Endothelial cell of umbilical vein (primary cell): ENCODE data around the gene ZBTB17. TPM values are rescaled to one million over a fixed set of nuclear protein-coding genes. Genes with fewer than 3 reads are reported as not detected.

Experiments used
- BruUV-seq: library from RNA; stranded (reverse); fragments of 400-500 nt; replicated peaks from 2 replicates; lab custom pipeline; 2021; lab: Mats Ljungman, UMichigan
- CTCF ChIA-PET: fragments of 300-600, 350-600 bp; sonication (Branson Sonifier 250); formaldehyde crosslinking; loops from one replicate; lab custom pipeline; 2021; ENCODE audit warnings: antibody characterized with exemption, inconsistent platforms; lab: Charles Lee
- POLR2A ChIA-PET: fragments of 300-600, 350-600 bp; sonication (Branson Sonifier 250); formaldehyde crosslinking; loops from one replicate; lab custom pipeline; 2021; ENCODE audit warnings: antibody characterized with exemption, inconsistent platforms; lab: Charles Lee
- DNase-seq: peaks from one replicate; pipeline ENCODE4 v3.0.0-alpha.2; 2011; ENCODE audit warnings: low read depth, low spot score
- FAIRE-seq: peaks from 2 replicates; lab custom pipeline; 2011; peaks lifted over from hg19 to GRCh38; lab: Jason Lieb, UNC
- H2AFZ ChIP-seq: 2 replicates; pipeline ENCODE4 v1.6.0; 2012; ENCODE audit warnings: low read depth, low read length, control low read depth, inconsistent platforms
- H3K27ac ChIP-seq: 2 replicates; pipeline ENCODE4 v1.5.1; 2011; ENCODE audit warnings: low read depth, mild to moderate bottlenecking, control low read depth, low read length, moderate library complexity; ENCODE audit not compliant: insufficient read depth
- H3K27me3 ChIP-seq, 2 experiments: 2 replicates each; pipeline versions ENCODE4 v1.6.0 to v1.6.1; 2011; ENCODE audit warnings: low read length in 2 of 2, mixed read lengths in 1 of 2; ENCODE audit not compliant: control insufficient read depth in 2 of 2, insufficient read depth in 2 of 2
- H3K36me3 ChIP-seq, 2 experiments: 2 replicates in 1 of 2; 3 replicates in 1 of 2; pipeline ENCODE4 v1.5.1; 2011; ENCODE audit warnings: low read length in 2 of 2, mild to moderate bottlenecking in 1 of 2, moderate library complexity in 1 of 2; ENCODE audit not compliant: control insufficient read depth in 2 of 2, insufficient read depth in 2 of 2; ENCODE audit errors: extremely low read depth in 1 of 2
- H3K4me1 ChIP-seq: 3 replicates; pipeline ENCODE4 v1.5.1; 2011; ENCODE audit warnings: mild to moderate bottlenecking, low read length; ENCODE audit not compliant: control insufficient read depth, insufficient read depth; ENCODE audit errors: extremely low read depth
- H3K4me2 ChIP-seq: 2 replicates; pipeline ENCODE4 v1.6.1; 2011; ENCODE audit warnings: low read length, control low read depth, mixed read lengths; ENCODE audit not compliant: insufficient read depth
- H3K4me3 ChIP-seq, 3 experiments: fragments of 200-600 bp in 1 of 3; sonication (generic), shearing (Covaris generic) in 1 of 3; replicated peaks in 1 of 3; 2 replicates each; pipeline ENCODE4 v1.5.1; 2011 to 2016; ENCODE audit warnings: control low read depth in 3 of 3, low read length in 3 of 3, mild to moderate bottlenecking in 2 of 3, inconsistent platforms in 1 of 3, low read depth in 1 of 3, moderate library complexity in 1 of 3; ENCODE audit not compliant: insufficient read depth in 1 of 3
- H3K79me2 ChIP-seq: 2 replicates; pipeline ENCODE4 v1.6.0; 2012; ENCODE audit warnings: low read length, inconsistent platforms; ENCODE audit not compliant: control insufficient read depth, insufficient read depth
- H3K9ac ChIP-seq: replicated peaks from 2 replicates; pipeline ENCODE3; 2011; ENCODE audit warnings: low read length, control low read depth; ENCODE audit not compliant: insufficient read depth; ENCODE audit errors: extremely low read depth
- H3K9me1 ChIP-seq: replicated peaks from 3 replicates; pipeline ENCODE4 v1.6.0; 2011; ENCODE audit warnings: mild to moderate bottlenecking, low read length; ENCODE audit not compliant: control insufficient read depth, insufficient read depth; ENCODE audit errors: extremely low read depth
- H3K9me3 ChIP-seq: replicated peaks from 2 replicates; pipeline ENCODE4 v1.5.1; 2012; ENCODE audit warnings: low read length, inconsistent platforms; ENCODE audit not compliant: control insufficient read depth, insufficient read depth
- H4K20me1 ChIP-seq: replicated peaks from 2 replicates; pipeline ENCODE3; 2011; ENCODE audit warnings: mild to moderate bottlenecking, low read length; ENCODE audit not compliant: control insufficient read depth, insufficient read depth; ENCODE audit errors: extremely low read depth
- EZH2 ChIP-seq: IDR thresholded peaks from 2 replicates; pipeline ENCODE4 v1.6.1; 2012; ENCODE audit warnings: borderline replicate concordance, low read depth, mild to moderate bottlenecking, moderate library complexity, low read length, inconsistent platforms; ENCODE audit not compliant: severe bottlenecking
- FOS ChIP-seq: IDR thresholded peaks from 2 replicates; pipeline ENCODE4 v1.6.1; 2011; ENCODE audit warnings: mild to moderate bottlenecking, low read length, moderate library complexity, borderline replicate concordance; ENCODE audit not compliant: insufficient read depth
- GATA2 ChIP-seq: IDR thresholded peaks from 2 replicates; pipeline ENCODE4 v1.7.0; 2011; ENCODE audit warnings: low read depth, mild to moderate bottlenecking, moderate library complexity, mixed read lengths, low read length; ENCODE audit not compliant: insufficient read length, insufficient read depth
- MYC ChIP-seq: IDR thresholded peaks from one replicate; pipeline ENCODE4 v1.6.1; 2011; ENCODE audit warnings: mild to moderate bottlenecking, low read depth, low read length
- POLR2A ChIP-seq: IDR thresholded peaks from 2 replicates; pipeline ENCODE4 v1.6.1; 2012; ENCODE audit warnings: low read depth, mild to moderate bottlenecking, control low read depth, low read length
- POLR2AphosphoS5 ChIP-seq: IDR thresholded peaks from 2 replicates; pipeline ENCODE4 v1.6.1; 2012; ENCODE audit warnings: low read depth, mild to moderate bottlenecking, control low read depth, low read length, moderate library complexity; ENCODE audit not compliant: insufficient read depth
- dilution Hi-C: fragments of 300-500 bp; cut with MboI; formaldehyde crosslinking; loops from one replicate; pipeline ENCODE4 v1.15.0; 2019; ENCODE audit warnings: low sequenced_read_pairs; ENCODE audit not compliant: extremely low pct_ligation_motif_present
- intact Hi-C: fragments of 100-400 bp; cut with micrococcal nuclease; formaldehyde crosslinking; loops from one replicate; pipeline ENCODE4 v1.10.0; 2022
- polyA plus RNA-seq, 4 experiments: library from polyadenylated mRNA; depleted of rRNA in 3 of 4; stranded (reverse) in 3 of 4; unstranded in 1 of 4; fragments of >200 nt; gene quantifications; 2 replicates each; pipeline versions ENCODE4 v1.2.1 to v1.2.3, GENCODE V29; 2011 to 2012; ENCODE audit warnings: missing spikeins in 1 of 4
- total RNA-seq: library from RNA; stranded (reverse); gene quantifications from 2 replicates; pipeline ENCODE4 v1.2.3, GENCODE V29; 2021
- TF ChIP-seq, protein P1 (sequence below): IDR thresholded peaks from 2 replicates; pipeline ENCODE4 v1.6.1; 2011; ENCODE audit not compliant: insufficient read depth, insufficient read length
- TF ChIP-seq, protein P2 (sequence below), 2 donors: IDR thresholded peaks; 1 replicate in 1 of 2; 2 replicates in 1 of 2; pipeline ENCODE4 v1.5.1; 2011; ENCODE audit warnings: low read length in 2 of 2, mild to moderate bottlenecking in 2 of 2, moderate library complexity in 2 of 2, control low read depth in 1 of 2, inconsistent platforms in 1 of 2, low read depth in 1 of 2; ENCODE audit not compliant: insufficient read depth in 1 of 2; ENCODE audit errors: extremely low read depth in 1 of 2

Gene ZBTB17
- total and polyA plus RNA-seq, 2 donors (not counting 3 experiments of a cell fraction or from before 2014, with no cell fraction given): 43.9 to 72.7 TPM

DNA sequence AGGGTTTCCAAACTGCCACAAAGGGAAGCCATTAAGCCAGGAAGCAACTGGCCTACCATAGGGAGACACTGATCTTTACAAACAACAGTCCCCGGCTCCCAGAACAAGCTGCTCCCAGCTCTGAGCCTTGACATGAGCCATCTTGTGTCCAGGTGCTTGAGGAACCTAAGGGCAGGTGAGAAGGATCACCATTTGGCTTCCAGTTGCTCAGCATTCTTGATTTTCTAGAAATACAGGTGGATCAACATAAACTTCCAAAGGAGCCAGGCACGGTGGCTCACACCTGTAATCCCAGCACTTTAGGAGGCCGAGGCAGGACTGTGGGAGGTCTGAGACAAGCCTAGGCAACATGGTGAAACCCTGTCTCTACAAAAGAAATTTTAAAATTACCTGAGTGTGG is 21.6 kb downstream of the ZBTB17 start:
- no peaks in the 10 kb centered on the region for H4K20me1 ChIP-seq
- no TSS peak for BruUV-seq
- dilution Hi-C loops: no loop called here
- H3K9me1 ChIP-seq: no peaks in the 10 kb centered on the region
- POLR2A ChIA-PET: interaction anchor here (0.6 kb wide), 1 partner anchor 18 kb away, joined by 3 read pairs; no protein-coding TSS in a partner anchor
- DNase-seq (no peak), FAIRE-seq (no peak)
- peaks cover 78% of the 10 kb centered on the region for H3K4me1 ChIP-seq
- H3K4me3 ChIP-seq: no peak overlapping the region
- H3K36me3 ChIP-seq: no peaks in the 10 kb centered on the region
- no peak overlapping the region for H3K9ac ChIP-seq
- intact Hi-C loops: no loop called here
- no peak for TF ChIP-seq POLR2AphosphoS5
- TF ChIP-seq POLR2A: no peak
- no peak for TF ChIP-seq MYC
- TF ChIP-seq EZH2: no peak
- TF ChIP-seq, protein P1, sequence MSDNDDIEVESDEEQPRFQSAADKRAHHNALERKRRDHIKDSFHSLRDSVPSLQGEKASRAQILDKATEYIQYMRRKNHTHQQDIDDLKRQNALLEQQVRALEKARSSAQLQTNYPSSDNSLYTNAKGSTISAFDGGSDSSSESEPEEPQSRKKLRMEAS: no peak
- TF ChIP-seq, protein P2, sequence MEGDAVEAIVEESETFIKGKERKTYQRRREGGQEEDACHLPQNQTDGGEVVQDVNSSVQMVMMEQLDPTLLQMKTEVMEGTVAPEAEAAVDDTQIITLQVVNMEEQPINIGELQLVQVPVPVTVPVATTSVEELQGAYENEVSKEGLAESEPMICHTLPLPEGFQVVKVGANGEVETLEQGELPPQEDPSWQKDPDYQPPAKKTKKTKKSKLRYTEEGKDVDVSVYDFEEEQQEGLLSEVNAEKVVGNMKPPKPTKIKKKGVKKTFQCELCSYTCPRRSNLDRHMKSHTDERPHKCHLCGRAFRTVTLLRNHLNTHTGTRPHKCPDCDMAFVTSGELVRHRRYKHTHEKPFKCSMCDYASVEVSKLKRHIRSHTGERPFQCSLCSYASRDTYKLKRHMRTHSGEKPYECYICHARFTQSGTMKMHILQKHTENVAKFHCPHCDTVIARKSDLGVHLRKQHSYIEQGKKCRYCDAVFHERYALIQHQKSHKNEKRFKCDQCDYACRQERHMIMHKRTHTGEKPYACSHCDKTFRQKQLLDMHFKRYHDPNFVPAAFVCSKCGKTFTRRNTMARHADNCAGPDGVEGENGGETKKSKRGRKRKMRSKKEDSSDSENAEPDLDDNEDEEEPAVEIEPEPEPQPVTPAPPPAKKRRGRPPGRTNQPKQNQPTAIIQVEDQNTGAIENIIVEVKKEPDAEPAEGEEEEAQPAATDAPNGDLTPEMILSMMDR (IDR thresholded peaks at IDR 0.05; ENCODE audit: extremely low read depth in 1 of 2, insufficient read depth in 1 of 2, low read depth in 1 of 2, low read length in 2 of 2): no peak
- no peak for TF ChIP-seq GATA2
- TF ChIP-seq FOS: no peak
- peak overlapping the region; percentile 75 for H3K27ac ChIP-seq
- H3K79me2 ChIP-seq: peaks cover 61% of the 10 kb centered on the region
- no peaks in the 10 kb centered on the region for H3K27me3 ChIP-seq
- H3K9me3 ChIP-seq: no peaks in the 10 kb centered on the region
- CTCF ChIA-PET: interaction anchor here (0.7 to 1.1 kb wide), 3 partner anchors 12 to 162 kb away, joined by 3 to 4 read pairs (median 4); no protein-coding TSS in a partner anchor
- no peak overlapping the region for H2AFZ ChIP-seq
- H3K4me2 ChIP-seq: peak overlapping the region; percentile 52
